Nephron progenitor cell (in vitro differentiated cells): Measurements from ENCODE around the gene SPG21.

Experiments used
- DNase-seq: peaks from one replicate; pipeline ENCODE4 v3.0.0; 2021
- H3K27ac Mint-ChIP-seq: 2 replicates; pipeline ENCODE4 v1.8.0; 2021; ENCODE audit warnings: mild to moderate bottlenecking, moderate library complexity, mixed read lengths
- H3K27me3 Mint-ChIP-seq: 2 replicates; pipeline ENCODE4 v1.8.0; 2021; ENCODE audit warnings: mild to moderate bottlenecking, low read depth, mixed read lengths; ENCODE audit not compliant: poor library complexity
- H3K36me3 Mint-ChIP-seq: 2 replicates; pipeline ENCODE4 v1.8.0; 2021; ENCODE audit warnings: low read depth, mixed read lengths
- H3K4me1 Mint-ChIP-seq: 2 replicates; pipeline ENCODE4 v1.8.0; 2021; ENCODE audit warnings: mixed read lengths
- H3K4me3 Mint-ChIP-seq: 2 replicates; pipeline ENCODE4 v1.8.0; 2021; ENCODE audit warnings: mild to moderate bottlenecking, moderate library complexity, mixed read lengths
- H3K9me3 Mint-ChIP-seq: 2 replicates; pipeline ENCODE4 v1.8.0; 2021; ENCODE audit warnings: mild to moderate bottlenecking, moderate library complexity, mixed read lengths
- CTCF ChIP-seq: fragments of 200-600 bp; sonication (generic); IDR thresholded peaks from 2 replicates; pipeline ENCODE4 v1.5.0; 2021; ENCODE audit warnings: antibody characterized with exemption

SPG21 gene, protein sequence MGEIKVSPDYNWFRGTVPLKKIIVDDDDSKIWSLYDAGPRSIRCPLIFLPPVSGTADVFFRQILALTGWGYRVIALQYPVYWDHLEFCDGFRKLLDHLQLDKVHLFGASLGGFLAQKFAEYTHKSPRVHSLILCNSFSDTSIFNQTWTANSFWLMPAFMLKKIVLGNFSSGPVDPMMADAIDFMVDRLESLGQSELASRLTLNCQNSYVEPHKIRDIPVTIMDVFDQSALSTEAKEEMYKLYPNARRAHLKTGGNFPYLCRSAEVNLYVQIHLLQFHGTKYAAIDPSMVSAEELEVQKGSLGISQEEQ

GRCh38 chr15:64989416-64990167 lies at the start of gene SPG21:
Gene SPG21, minus strand, starts transcription at chr15:64989914. Its CDS starts 6,345 bp downstream, at chr15:64983569.
- H3K4me1 Mint-ChIP-seq = peaks cover 48% of the 10 kb centered on the region
- TF ChIP-seq CTCF = no peak
- DNase-seq = peak; percentile 98
- H3K9me3 Mint-ChIP-seq = no peaks in the 10 kb centered on the region
- peaks cover 3% of the 10 kb centered on the region for H3K27me3 Mint-ChIP-seq
- H3K4me3 Mint-ChIP-seq = peak within 1 kb of the TSS; percentile 99
- peak within 1 kb of the TSS; percentile 99 for H3K27ac Mint-ChIP-seq
- peaks cover 26% of the 10 kb centered on the region for H3K36me3 Mint-ChIP-seq

DNA sequence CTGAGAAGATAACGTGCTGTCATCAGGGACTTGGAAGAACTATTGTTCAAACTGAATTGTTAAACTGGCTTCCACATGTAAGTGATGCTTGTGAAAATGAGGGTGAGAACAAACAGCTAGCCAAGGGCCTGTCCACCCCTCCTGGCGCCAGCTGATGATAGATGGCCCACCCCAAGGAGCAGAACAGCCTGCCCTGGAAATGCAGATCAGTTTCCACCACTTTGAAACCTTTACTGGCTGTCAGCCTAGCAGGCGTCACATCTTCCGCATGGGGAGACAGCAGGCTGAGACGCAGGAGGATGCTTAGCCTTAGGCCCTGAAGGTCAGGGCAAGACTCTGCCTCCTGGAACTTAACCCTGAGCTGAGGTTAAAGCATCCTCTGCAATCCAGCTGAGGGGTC lies 49.1 kb upstream of the SPG21 start:
- Mint-ChIP-seq H3K4me3 (no peak overlapping the region), H3K9me3 (no peaks in the 10 kb centered on the region), H3K36me3 (no peaks in the 10 kb centered on the region), H3K27me3 (peaks cover under 1% of the 10 kb centered on the region), H3K4me1 (peaks cover 45% of the 10 kb centered on the region), H3K27ac (no peak overlapping the region)
- TF ChIP-seq CTCF = no peak
- DNase-seq = peak; percentile 37

DNA sequence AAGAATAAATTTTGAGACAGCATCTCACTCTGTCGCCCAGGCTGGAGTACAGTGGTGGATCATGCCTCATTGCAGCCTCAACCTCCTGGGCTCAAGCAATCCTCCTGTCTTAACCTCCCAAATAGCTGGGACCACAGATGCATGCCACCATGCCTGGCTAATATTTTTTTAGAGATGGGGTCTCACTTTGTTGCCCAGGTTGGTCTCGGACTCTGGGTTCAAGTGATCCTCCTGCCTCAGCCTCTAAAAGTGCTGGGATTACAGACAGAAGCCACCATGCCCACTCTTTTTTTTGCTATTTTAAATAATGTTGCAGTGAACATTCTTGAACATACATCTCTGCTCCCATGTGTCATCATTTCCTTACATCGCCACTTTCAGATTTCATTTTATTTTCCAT lies 48.7 kb upstream of the SPG21 start:
- H3K9me3 Mint-ChIP-seq = no peaks in the 10 kb centered on the region
- DNase-seq = no peak
- no peak overlapping the region for H3K27ac Mint-ChIP-seq
- TF ChIP-seq CTCF = no peak
- H3K36me3 Mint-ChIP-seq = no peaks in the 10 kb centered on the region
- H3K4me1 Mint-ChIP-seq = peaks cover 45% of the 10 kb centered on the region
- H3K4me3 Mint-ChIP-seq = no peak overlapping the region
- H3K27me3 Mint-ChIP-seq = no peaks in the 10 kb centered on the region

GRCh38 chr15:65037309-65037708 lies 47.6 kb upstream of the SPG21 start:
- H3K27ac Mint-ChIP-seq = no peak overlapping the region
- no peak overlapping the region for H3K4me3 Mint-ChIP-seq
- H3K4me1 Mint-ChIP-seq = peaks cover 42% of the 10 kb centered on the region
- DNase-seq = no peak
- H3K36me3 Mint-ChIP-seq = no peaks in the 10 kb centered on the region
- peaks cover 3% of the 10 kb centered on the region for H3K27me3 Mint-ChIP-seq
- no peak for TF ChIP-seq CTCF
- H3K9me3 Mint-ChIP-seq = no peaks in the 10 kb centered on the region

DNA sequence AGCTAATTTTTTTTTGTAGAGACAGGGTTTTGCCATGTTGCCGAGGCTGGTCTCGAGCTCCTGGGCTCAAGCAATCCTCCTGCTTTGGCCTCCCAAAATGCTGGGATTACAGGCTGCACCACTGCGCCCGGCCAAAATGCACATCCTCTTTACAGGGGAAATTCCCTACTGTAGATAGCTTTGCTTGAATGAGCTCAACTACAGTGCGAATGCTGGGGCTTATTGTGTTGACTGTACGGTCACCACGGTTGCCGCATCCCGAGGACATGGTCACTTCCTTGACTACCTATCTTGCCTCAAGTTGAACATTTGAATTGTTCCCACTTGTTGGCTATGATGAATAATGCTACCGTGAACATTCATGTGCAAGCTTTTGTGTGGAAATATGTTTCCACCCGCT lies 45.0 kb upstream of the SPG21 start:
- Mint-ChIP-seq H3K36me3 (no peaks in the 10 kb centered on the region), H3K27me3 (peaks cover 13% of the 10 kb centered on the region), H3K9me3 (no peaks in the 10 kb centered on the region), H3K4me1 (peaks cover 38% of the 10 kb centered on the region), H3K27ac (no peak overlapping the region), H3K4me3 (no peak overlapping the region)
- TF ChIP-seq CTCF = no peak
- DNase-seq = no peak
